ENCODE data around the gene ZNF460.

- TF ChIP-seq CTCF (IDR thresholded peaks at IDR 0.05) (no peak), TCF7L2 (IDR thresholded peaks at IDR 0.05; ENCODE audit: low read depth, low read length) (no peak), REST (IDR thresholded peaks at IDR 0.05; ENCODE audit: insufficient read depth in 1 of 2, low read depth in 2 of 2, low read length in 1 of 2) (no peak)
Observed at GRCh38 chr19:57231686-57232085, 48.6 kb upstream of the ZNF460 start.
